Measurements from ENCODE around the gene CST9. TPM values are rescaled to one million over a fixed set of nuclear protein-coding genes. Genes with fewer than 3 reads are reported as not detected.

CST9 gene
- total and polyA plus RNA-seq, 2 of the 13 experiments (the other 11 are each of a cell fraction or from before 2014, with no cell fraction given), result 0.07 TPM; not detected in 1

DNA sequence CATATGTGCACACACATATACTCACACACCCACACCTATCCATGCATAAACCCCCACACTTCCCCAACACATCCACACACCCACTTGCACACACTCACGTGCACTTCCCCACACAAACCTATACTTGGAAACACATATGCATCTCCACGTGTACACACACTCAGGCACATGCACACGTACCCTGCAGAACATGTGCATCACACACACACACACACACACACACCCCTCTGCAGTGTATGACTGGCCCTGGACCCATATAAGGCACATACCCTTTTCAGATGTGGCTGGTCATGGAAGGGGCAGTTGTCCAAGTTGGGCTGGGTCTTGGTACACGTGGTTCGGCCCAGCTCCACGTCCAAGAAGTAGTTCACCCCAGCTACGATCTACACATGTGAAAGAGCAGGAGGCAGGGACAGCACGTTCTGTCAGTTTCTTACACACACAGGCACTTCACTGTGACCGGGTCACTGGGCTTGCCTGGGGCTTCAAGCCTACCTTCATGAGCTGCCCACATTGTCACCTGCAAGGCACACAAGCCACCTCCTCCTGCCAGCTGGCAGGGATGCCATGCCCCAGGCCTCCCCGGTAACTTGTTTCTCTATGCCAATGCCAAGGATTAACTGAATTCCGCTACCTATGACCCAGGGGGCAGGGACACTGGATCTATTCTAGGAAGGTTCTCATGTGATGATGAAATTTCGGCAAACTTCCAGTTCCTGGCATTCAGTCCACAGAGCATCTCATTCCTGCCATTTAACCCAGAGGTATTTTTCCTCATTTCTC, 29.5 kb upstream of the CST9 start (continued):
- TF ChIP-seq, protein P1, sequence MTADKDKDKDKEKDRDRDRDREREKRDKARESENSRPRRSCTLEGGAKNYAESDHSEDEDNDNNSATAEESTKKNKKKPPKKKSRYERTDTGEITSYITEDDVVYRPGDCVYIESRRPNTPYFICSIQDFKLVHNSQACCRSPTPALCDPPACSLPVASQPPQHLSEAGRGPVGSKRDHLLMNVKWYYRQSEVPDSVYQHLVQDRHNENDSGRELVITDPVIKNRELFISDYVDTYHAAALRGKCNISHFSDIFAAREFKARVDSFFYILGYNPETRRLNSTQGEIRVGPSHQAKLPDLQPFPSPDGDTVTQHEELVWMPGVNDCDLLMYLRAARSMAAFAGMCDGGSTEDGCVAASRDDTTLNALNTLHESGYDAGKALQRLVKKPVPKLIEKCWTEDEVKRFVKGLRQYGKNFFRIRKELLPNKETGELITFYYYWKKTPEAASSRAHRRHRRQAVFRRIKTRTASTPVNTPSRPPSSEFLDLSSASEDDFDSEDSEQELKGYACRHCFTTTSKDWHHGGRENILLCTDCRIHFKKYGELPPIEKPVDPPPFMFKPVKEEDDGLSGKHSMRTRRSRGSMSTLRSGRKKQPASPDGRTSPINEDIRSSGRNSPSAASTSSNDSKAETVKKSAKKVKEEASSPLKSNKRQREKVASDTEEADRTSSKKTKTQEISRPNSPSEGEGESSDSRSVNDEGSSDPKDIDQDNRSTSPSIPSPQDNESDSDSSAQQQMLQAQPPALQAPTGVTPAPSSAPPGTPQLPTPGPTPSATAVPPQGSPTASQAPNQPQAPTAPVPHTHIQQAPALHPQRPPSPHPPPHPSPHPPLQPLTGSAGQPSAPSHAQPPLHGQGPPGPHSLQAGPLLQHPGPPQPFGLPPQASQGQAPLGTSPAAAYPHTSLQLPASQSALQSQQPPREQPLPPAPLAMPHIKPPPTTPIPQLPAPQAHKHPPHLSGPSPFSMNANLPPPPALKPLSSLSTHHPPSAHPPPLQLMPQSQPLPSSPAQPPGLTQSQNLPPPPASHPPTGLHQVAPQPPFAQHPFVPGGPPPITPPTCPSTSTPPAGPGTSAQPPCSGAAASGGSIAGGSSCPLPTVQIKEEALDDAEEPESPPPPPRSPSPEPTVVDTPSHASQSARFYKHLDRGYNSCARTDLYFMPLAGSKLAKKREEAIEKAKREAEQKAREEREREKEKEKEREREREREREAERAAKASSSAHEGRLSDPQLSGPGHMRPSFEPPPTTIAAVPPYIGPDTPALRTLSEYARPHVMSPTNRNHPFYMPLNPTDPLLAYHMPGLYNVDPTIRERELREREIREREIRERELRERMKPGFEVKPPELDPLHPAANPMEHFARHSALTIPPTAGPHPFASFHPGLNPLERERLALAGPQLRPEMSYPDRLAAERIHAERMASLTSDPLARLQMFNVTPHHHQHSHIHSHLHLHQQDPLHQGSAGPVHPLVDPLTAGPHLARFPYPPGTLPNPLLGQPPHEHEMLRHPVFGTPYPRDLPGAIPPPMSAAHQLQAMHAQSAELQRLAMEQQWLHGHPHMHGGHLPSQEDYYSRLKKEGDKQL (CRISPR knock-in tag; IDR thresholded peaks at IDR 0.05; ENCODE audit: low read depth), result no peak
- TF ChIP-seq, protein P2, sequence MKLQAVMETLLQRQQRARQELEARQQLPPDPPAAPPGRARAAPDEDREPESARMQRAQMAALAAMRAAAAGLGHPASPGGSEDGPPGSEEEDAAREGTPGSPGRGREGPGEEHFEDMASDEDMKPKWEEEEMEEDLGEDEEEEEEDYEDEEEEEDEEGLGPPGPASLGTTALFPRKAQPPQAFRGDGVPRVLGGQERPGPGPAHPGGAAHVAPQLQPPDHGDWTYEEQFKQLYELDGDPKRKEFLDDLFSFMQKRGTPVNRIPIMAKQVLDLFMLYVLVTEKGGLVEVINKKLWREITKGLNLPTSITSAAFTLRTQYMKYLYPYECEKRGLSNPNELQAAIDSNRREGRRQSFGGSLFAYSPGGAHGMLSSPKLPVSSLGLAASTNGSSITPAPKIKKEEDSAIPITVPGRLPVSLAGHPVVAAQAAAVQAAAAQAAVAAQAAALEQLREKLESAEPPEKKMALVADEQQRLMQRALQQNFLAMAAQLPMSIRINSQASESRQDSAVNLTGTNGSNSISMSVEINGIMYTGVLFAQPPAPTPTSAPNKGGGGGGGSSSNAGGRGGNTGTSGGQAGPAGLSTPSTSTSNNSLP (IDR thresholded peaks at IDR 0.05; ENCODE audit: low read depth, low read length), result no peak
- TF ChIP-seq, protein P3, sequence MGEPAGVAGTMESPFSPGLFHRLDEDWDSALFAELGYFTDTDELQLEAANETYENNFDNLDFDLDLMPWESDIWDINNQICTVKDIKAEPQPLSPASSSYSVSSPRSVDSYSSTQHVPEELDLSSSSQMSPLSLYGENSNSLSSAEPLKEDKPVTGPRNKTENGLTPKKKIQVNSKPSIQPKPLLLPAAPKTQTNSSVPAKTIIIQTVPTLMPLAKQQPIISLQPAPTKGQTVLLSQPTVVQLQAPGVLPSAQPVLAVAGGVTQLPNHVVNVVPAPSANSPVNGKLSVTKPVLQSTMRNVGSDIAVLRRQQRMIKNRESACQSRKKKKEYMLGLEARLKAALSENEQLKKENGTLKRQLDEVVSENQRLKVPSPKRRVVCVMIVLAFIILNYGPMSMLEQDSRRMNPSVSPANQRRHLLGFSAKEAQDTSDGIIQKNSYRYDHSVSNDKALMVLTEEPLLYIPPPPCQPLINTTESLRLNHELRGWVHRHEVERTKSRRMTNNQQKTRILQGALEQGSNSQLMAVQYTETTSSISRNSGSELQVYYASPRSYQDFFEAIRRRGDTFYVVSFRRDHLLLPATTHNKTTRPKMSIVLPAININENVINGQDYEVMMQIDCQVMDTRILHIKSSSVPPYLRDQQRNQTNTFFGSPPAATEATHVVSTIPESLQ (CRISPR knock-in tag; conservative IDR thresholded peaks at IDR 0.05), result no peak
- no peak for TF ChIP-seq ZNF816 (CRISPR knock-in tag; IDR thresholded peaks at IDR 0.05; ENCODE audit: borderline replicate concordance)
- no peak for TF ChIP-seq FLYWCH1 (CRISPR knock-in tag; IDR thresholded peaks at IDR 0.05)
- no peak for TF ChIP-seq JDP2 (CRISPR knock-in tag; IDR thresholded peaks at IDR 0.05; ENCODE audit: borderline replicate concordance)
- no peak; the same call in 1 of the 2 replicates for TF ChIP-seq ZNF563 (CRISPR knock-in tag; IDR thresholded peaks at IDR 0.05)
- no peak for TF ChIP-seq ZBTB3 (CRISPR knock-in tag; IDR thresholded peaks at IDR 0.05; ENCODE audit: borderline replicate concordance, low read depth)
- no peak for TF ChIP-seq NONO (IDR thresholded peaks at IDR 0.05)
- TF ChIP-seq NONO (CRISPR knock-in tag; conservative IDR thresholded peaks at IDR 0.05), result peak; percentile 56; the same call in 1 of the 2 replicates
- TF ChIP-seq ARNT2 (CRISPR knock-in tag; IDR thresholded peaks at IDR 0.05; ENCODE audit: low read depth), result no peak
- TF ChIP-seq STAT5B (CRISPR knock-in tag; IDR thresholded peaks at IDR 0.05), result no peak
- no peak for TF ChIP-seq ZNF556 (CRISPR knock-in tag; IDR thresholded peaks at IDR 0.05; ENCODE audit: borderline replicate concordance)
- TF ChIP-seq ZKSCAN8 (CRISPR knock-in tag; IDR thresholded peaks at IDR 0.05; ENCODE audit: borderline replicate concordance), result no peak
- TF ChIP-seq GZF1 (CRISPR knock-in tag; IDR thresholded peaks at IDR 0.05), result no peak
- TF ChIP-seq NCOA2 (CRISPR knock-in tag; IDR thresholded peaks at IDR 0.05), result 0 out of 2 replicates have a peak, but pooled peaks have one; percentile 26
- TF ChIP-seq SMARCE1 (IDR thresholded peaks at IDR 0.05; ENCODE audit: borderline replicate concordance), result no peak
- TF ChIP-seq TBL1XR1 (IDR thresholded peaks at IDR 0.05; ENCODE audit: borderline replicate concordance, low read length, partially characterized antibody), result no peak

Data from HepG2 (cell line).